ENCODE data around the gene SPTAN1. TPM values are rescaled to one million over a fixed set of nuclear protein-coding genes. Genes with fewer than 3 reads are reported as not detected.
"Not testable (repeated sequence)": the region's sequence is repeated elsewhere in the genome, so short reads cannot be mapped to it uniquely, and the experiment has no call there.

The SPTAN1 gene
- total RNA-seq, 4 donors from 2014 or later: 234 to 464 (median 328) TPM

GRCh38 chr9:128575469-128575868, 23.1 kb downstream of the SPTAN1 start:
- Histone ChIP-seq H3K36me3 (peaks cover 0 to 63% (median 28%) of the 10 kb centered on the region in 4 donors), H3K4me1 (peaks cover 0 to 21% (median 10%) of the 10 kb centered on the region in 4 donors), H3K4me3 (no peak overlapping the region), H3K27me3 (no peaks in the 10 kb centered on the region), H3K9me3 (no peaks in the 10 kb centered on the region), H3K27ac (peak overlapping the region; percentile 29 to 71 (median 56))
- DNase-seq: peak; percentile 49
- intact Hi-C loops (cut with DNase I; ENCODE audit: low total_unique reads): no loop called here
- TF ChIP-seq, protein P1, sequence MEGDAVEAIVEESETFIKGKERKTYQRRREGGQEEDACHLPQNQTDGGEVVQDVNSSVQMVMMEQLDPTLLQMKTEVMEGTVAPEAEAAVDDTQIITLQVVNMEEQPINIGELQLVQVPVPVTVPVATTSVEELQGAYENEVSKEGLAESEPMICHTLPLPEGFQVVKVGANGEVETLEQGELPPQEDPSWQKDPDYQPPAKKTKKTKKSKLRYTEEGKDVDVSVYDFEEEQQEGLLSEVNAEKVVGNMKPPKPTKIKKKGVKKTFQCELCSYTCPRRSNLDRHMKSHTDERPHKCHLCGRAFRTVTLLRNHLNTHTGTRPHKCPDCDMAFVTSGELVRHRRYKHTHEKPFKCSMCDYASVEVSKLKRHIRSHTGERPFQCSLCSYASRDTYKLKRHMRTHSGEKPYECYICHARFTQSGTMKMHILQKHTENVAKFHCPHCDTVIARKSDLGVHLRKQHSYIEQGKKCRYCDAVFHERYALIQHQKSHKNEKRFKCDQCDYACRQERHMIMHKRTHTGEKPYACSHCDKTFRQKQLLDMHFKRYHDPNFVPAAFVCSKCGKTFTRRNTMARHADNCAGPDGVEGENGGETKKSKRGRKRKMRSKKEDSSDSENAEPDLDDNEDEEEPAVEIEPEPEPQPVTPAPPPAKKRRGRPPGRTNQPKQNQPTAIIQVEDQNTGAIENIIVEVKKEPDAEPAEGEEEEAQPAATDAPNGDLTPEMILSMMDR (IDR thresholded peaks at IDR 0.05): no peak
- TF ChIP-seq POLR2AphosphoS5 (IDR thresholded peaks at IDR 0.05): peak in 1 of 3 donors; percentile 13
- WGBS, 2 donors (ENCODE audit: low coverage in 1 of 2): 37 to 54% methylated on average over 4 of the region's 4 CpGs
- in situ Hi-C loops (cut with MboI; ENCODE audit: low pct_ligation_motif_present in 1 of 4, low pct_unique_long_range_greater_than_20kb in 1 of 4, low sequenced_read_pairs in 3 of 4): no loop called here

GRCh38 chr9:128575916-128576315, 23.5 kb downstream of the SPTAN1 start:
- H3K4me1 ChIP-seq: peaks cover 0 to 21% (median 10%) of the 10 kb centered on the region in 4 donors
- intact Hi-C loops (cut with DNase I; ENCODE audit: low total_unique reads) (no loop called here), in situ Hi-C loops (cut with MboI; ENCODE audit: low pct_ligation_motif_present in 1 of 4, low pct_unique_long_range_greater_than_20kb in 1 of 4, low sequenced_read_pairs in 3 of 4) (no loop called here)
- H3K27me3 ChIP-seq: no peaks in the 10 kb centered on the region
- no peaks in the 10 kb centered on the region for H3K9me3 ChIP-seq
- peaks cover 0 to 64% (median 28%) of the 10 kb centered on the region in 4 donors for H3K36me3 ChIP-seq
- no peak for TF ChIP-seq EP300 (IDR thresholded peaks at IDR 0.05; ENCODE audit: low read depth)
- TF ChIP-seq POLR2A (IDR thresholded peaks at IDR 0.05): no peak
- TF ChIP-seq, protein P1 (IDR thresholded peaks at IDR 0.05): no peak
- no peak for TF ChIP-seq POLR2AphosphoS5 (IDR thresholded peaks at IDR 0.05)
- no peak overlapping the region for H3K4me3 ChIP-seq
- DNase-seq: no peak
- peak overlapping the region; percentile 15 to 71 (median 50) for H3K27ac ChIP-seq
- 83% methylated on average over 2 of the region's 2 CpGs for WGBS, 2 donors (ENCODE audit: low coverage in 1 of 2)

DNA sequence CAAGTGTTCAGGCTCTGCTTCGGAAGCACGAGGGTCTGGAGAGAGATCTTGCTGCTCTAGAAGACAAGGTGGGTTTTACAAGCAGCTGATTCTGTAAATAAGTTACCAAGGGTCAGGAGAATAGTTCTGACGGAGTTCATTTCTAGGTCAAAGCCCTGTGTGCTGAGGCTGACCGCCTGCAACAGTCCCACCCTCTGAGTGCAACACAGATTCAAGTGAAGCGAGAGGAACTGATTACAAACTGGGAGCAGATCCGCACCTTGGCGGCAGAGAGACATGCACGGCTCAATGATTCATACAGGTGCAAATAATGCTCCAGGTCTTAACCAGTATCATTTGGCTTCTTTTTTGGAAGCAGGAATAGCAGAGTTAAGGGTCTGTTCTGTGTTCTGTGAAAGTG, 24.8 kb downstream of the SPTAN1 start:
- intact Hi-C loops (cut with DNase I; ENCODE audit: low total_unique reads): no loop called here
- Histone ChIP-seq H3K4me1 (peaks cover 0 to 21% (median 10%) of the 10 kb centered on the region in 4 donors), H3K36me3 (peaks cover 0 to 69% (median 33%) of the 10 kb centered on the region in 4 donors), H3K9me3 (no peaks in the 10 kb centered on the region), H3K27ac (no peak overlapping the region), H3K27me3 (no peaks in the 10 kb centered on the region), H3K4me3 (no peak overlapping the region)
- DNase-seq: no peak
- in situ Hi-C loops (cut with MboI; ENCODE audit: low pct_ligation_motif_present in 1 of 4, low pct_unique_long_range_greater_than_20kb in 1 of 4, low sequenced_read_pairs in 3 of 4): no loop called here
- TF ChIP-seq EP300 (IDR thresholded peaks at IDR 0.05; ENCODE audit: low read depth): no peak
- TF ChIP-seq POLR2AphosphoS5 (IDR thresholded peaks at IDR 0.05): no peak
- TF ChIP-seq POLR2A (IDR thresholded peaks at IDR 0.05): no peak
- WGBS, 2 donors (ENCODE audit: low coverage in 1 of 2): 92 to 94% methylated on average over 6 to 8 of the region's 8 CpGs

DNA sequence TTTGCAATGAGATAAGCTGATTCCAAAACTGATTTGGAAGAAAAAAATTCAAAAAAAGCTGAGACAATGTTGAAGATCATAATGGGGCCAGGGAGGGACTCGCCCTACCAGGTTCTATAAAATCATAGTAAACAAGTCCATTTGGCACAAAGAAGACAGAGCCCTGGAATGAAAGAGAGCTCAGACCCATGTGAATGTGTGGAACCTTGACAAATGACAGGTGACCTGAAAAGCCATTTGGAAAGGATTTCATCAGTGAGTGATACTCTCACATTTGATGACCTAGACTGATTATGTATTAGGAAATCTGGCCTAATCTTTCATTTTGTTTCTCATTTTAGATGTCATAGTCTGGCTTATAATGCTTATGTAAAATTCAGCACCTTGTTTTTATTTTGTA, 26.8 kb downstream of the SPTAN1 start:
- no peak for DNase-seq
- Histone ChIP-seq H3K9me3 (no peaks in the 10 kb centered on the region), H3K27ac (no peak overlapping the region), H3K36me3 (peaks cover 0 to 89% (median 44%) of the 10 kb centered on the region in 4 donors), H3K4me1 (peaks cover 0 to 21% (median 10%) of the 10 kb centered on the region in 4 donors), H3K4me3 (no peak overlapping the region), H3K27me3 (no peaks in the 10 kb centered on the region)
- in situ Hi-C loops (cut with MboI; ENCODE audit: low pct_ligation_motif_present in 1 of 4, low pct_unique_long_range_greater_than_20kb in 1 of 4, low sequenced_read_pairs in 3 of 4): no loop called here
- intact Hi-C loops (cut with DNase I; ENCODE audit: low total_unique reads): no loop called here
- 44 to 86% methylated on average over 1 of the region's 1 CpG for WGBS, 2 donors (ENCODE audit: low coverage in 1 of 2)
- TF ChIP-seq, protein P1 (IDR thresholded peaks at IDR 0.05): no peak
- TF ChIP-seq EP300 (IDR thresholded peaks at IDR 0.05; ENCODE audit: low read depth): no peak
- TF ChIP-seq POLR2AphosphoS5 (IDR thresholded peaks at IDR 0.05): no peak

GRCh38 chr9:128580731-128581130, 28.3 kb downstream of the SPTAN1 start:
- peaks cover 0 to 97% (median 46%) of the 10 kb centered on the region in 4 donors for H3K36me3 ChIP-seq
- H3K27me3 ChIP-seq: no peaks in the 10 kb centered on the region
- H3K9me3 ChIP-seq: no peaks in the 10 kb centered on the region
- H3K4me1 ChIP-seq: peaks cover 0 to 6% (median 0%) of the 10 kb centered on the region in 4 donors
- H3K27ac ChIP-seq: no peak overlapping the region
- TF ChIP-seq EP300 (IDR thresholded peaks at IDR 0.05; ENCODE audit: low read depth) (no peak), POLR2A (IDR thresholded peaks at IDR 0.05) (no peak)
- WGBS, 2 donors (ENCODE audit: low coverage in 1 of 2): 89 to 100% methylated on average over 3 to 10 of the region's 10 CpGs
- no peak overlapping the region for H3K4me3 ChIP-seq
- no peak for DNase-seq
- in situ Hi-C loops (cut with MboI; ENCODE audit: low pct_ligation_motif_present in 1 of 4, low pct_unique_long_range_greater_than_20kb in 1 of 4, low sequenced_read_pairs in 3 of 4): no loop called here
- intact Hi-C loops (cut with DNase I; ENCODE audit: low total_unique reads): no loop called here

- in situ Hi-C loops (cut with MboI; ENCODE audit: low pct_ligation_motif_present in 1 of 4, low pct_unique_long_range_greater_than_20kb in 1 of 4, low sequenced_read_pairs in 3 of 4); intact Hi-C loops (cut with DNase I; ENCODE audit: low total_unique reads); DNase-seq; H3K4me1 ChIP-seq; H3K27ac ChIP-seq; H3K4me3 ChIP-seq; H3K27me3 ChIP-seq; H3K9me3 ChIP-seq: not testable (repeated sequence)
- H3K36me3 ChIP-seq: peaks cover 0 to 87% (median 44%) of the 10 kb centered on the region in 4 donors
- whole genome bisulfite sequencing, 2 donors (ENCODE audit: low coverage in 1 of 2): 92% methylated on average over 8 of the region's 8 CpGs; no CpG with 5 or more reads in 1 of the 2 donors
Observed at GRCh38 chr9:128585155-128585554, 32.8 kb downstream of the SPTAN1 start.

DNA sequence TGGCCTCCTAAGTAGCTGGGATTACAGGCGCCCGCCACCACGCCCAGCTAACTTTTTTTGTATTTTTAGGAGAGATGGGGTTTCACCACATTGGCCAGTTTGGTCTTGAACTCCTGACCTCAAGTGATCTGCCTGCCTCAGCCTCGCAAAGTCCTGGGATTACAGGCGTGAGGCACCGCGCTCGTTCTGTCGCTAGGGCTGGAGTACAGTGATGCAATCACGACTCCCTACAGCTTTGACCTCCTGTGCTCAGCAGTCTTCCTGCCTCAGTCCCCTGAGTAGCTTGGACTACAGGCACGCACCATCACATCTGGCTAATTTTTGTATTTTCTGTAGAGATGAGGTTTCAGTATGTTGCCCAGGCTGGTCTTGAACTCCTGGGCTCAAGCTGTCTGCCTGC, 34.5 kb downstream of the SPTAN1 start:
- H3K27ac ChIP-seq; H3K27me3 ChIP-seq; intact Hi-C loops (cut with DNase I; ENCODE audit: low total_unique reads); DNase-seq; H3K4me3 ChIP-seq; in situ Hi-C loops (cut with MboI; ENCODE audit: low pct_ligation_motif_present in 1 of 4, low pct_unique_long_range_greater_than_20kb in 1 of 4, low sequenced_read_pairs in 3 of 4); H3K4me1 ChIP-seq; H3K9me3 ChIP-seq: not testable (repeated sequence)
- peaks cover 2 to 79% (median 40%) of the 10 kb centered on the region in 4 donors for H3K36me3 ChIP-seq
- 89% methylated on average over 11 of the region's 11 CpGs; no CpG with 5 or more reads in 1 of the 2 donors for WGBS, 2 donors (ENCODE audit: low coverage in 1 of 2)
